Measurements from ENCODE around the gene SPHK2.

- no peak for TF ChIP-seq CTCF (IDR thresholded peaks at IDR 0.05)
- no peak for TF ChIP-seq POLR2A (IDR thresholded peaks at IDR 0.05)
These were observed 44.4 kb downstream of the SPHK2 start for GRCh38 chr19:48663667-48664066.
